HL-60 (cell line): Measurements from ENCODE around the gene FN3K.

Experiments used
- DNase-seq, 2 experiments: peaks; one replicate each; pipeline ENCODE4 v3.0.0-alpha.2; 2010 to 2020; ENCODE audit warnings: low read depth in 1 of 2, low spot score in 1 of 2
- H3K27ac ChIP-seq: fragments of 250-450 bp; sonication (Bioruptor Pico); replicated peaks from 2 replicates; pipeline ENCODE4 v1.5.1; 2020; ENCODE audit warnings: mild to moderate bottlenecking, moderate library complexity
- H3K27me3 ChIP-seq: fragments of 250-450 bp; sonication (Bioruptor Pico); 2 replicates; pipeline ENCODE4 v1.5.1; 2021; ENCODE audit warnings: mild to moderate bottlenecking, moderate library complexity; ENCODE audit not compliant: insufficient read depth, poor library complexity, severe bottlenecking
- H3K4me3 ChIP-seq: replicated peaks from 2 replicates; pipeline ENCODE4 v1.5.1; 2011; ENCODE audit warnings: mild to moderate bottlenecking, control low read depth, low read length; ENCODE audit not compliant: insufficient read depth
- CTCF ChIP-seq: IDR thresholded peaks from one replicate; pipeline ENCODE4 v1.5.1; 2011; ENCODE audit warnings: low read length, control low read depth, inconsistent platforms; ENCODE audit not compliant: insufficient read depth
- GABPA ChIP-seq: IDR thresholded peaks from 2 replicates; pipeline ENCODE4 v1.6.1; 2012; ENCODE audit warnings: low read depth
- POLR2AphosphoS5 ChIP-seq: IDR thresholded peaks from 2 replicates; pipeline ENCODE4 v1.6.1; 2012; ENCODE audit warnings: low read depth
- REST ChIP-seq: IDR thresholded peaks from 2 replicates; pipeline ENCODE4 v1.6.1; 2012; ENCODE audit warnings: low read depth; ENCODE audit not compliant: insufficient replicate concordance
- SPI1 ChIP-seq: IDR thresholded peaks from 2 replicates; pipeline ENCODE4 v1.6.1; 2012; ENCODE audit warnings: low read depth, mild to moderate bottlenecking, borderline replicate concordance

FN3K gene

GRCh38 chr17:82692268-82692667 lies 43.1 kb upstream of the FN3K start:
- TF ChIP-seq POLR2AphosphoS5 = no peak
- TF ChIP-seq SPI1 = no peak
- TF ChIP-seq GABPA = no peak
- TF ChIP-seq CTCF = no peak
- no peak for TF ChIP-seq REST
- no peak for DNase-seq
- H3K27ac ChIP-seq = no peak overlapping the region
- peaks cover 3% of the 10 kb centered on the region for H3K27me3 ChIP-seq
- no peak overlapping the region for H3K4me3 ChIP-seq

- TF ChIP-seq CTCF (no peak), POLR2AphosphoS5 (no peak), SPI1 (no peak), GABPA (no peak), REST (no peak)
Measured at GRCh38 chr17:82693168-82693867, 42.1 kb upstream of the FN3K start.

DNA sequence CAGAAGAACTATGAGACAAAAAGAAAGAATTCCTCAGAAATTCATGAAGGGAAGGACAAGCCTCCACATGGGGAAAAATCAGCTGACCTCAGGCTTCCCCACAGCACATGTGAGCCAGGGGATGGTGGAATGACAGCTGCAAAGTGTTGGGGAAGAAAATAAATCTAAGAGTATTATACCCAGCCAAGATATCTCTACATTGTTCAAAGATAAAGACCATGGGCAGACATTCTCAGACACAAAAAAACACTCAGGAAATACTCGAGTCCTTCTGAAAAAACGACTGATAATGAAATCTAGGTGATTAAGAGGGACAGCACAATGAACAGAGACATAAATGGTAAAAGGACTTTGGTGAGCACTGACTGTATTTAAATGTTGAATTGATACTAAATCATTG lies 40.8 kb upstream of the FN3K start:
- no peak for DNase-seq
- TF ChIP-seq SPI1 (no peak), REST (no peak), CTCF (no peak), POLR2AphosphoS5 (no peak), GABPA (no peak)
- H3K27ac ChIP-seq = no peak overlapping the region
- peaks cover 8% of the 10 kb centered on the region for H3K27me3 ChIP-seq
- no peak overlapping the region for H3K4me3 ChIP-seq

More at GRCh38 chr17:82693168-82693867, 42.1 kb upstream of the FN3K start:
- Histone ChIP-seq H3K27me3 (peaks cover 8% of the 10 kb centered on the region), H3K27ac (no peak overlapping the region), H3K4me3 (no peak overlapping the region)
- no peak for DNase-seq
